ENCODE measurements around the gene WNK3.
"Not testable (repeated sequence)": the region's sequence is repeated elsewhere in the genome, so short reads cannot be mapped to it uniquely, and the experiment has no call there.

WNK3 gene
- 0.31 to 0.51 reads per million in 2 donors for total RNA-seq

- no peak for DNase-seq
Measured at GRCh38 chrX:54357414-54358377, at the start of gene WNK3. Gene WNK3, minus strand, starts transcription at chrX:54358046.

- DNase-seq: no peak
Measured at GRCh38 chrX:54407266-54407665, 49.4 kb upstream of the WNK3 start.

GRCh38 chrX:54397113-54397512 lies 39.3 kb upstream of the WNK3 start:
- DNase-seq: no peak

GRCh38 chrX:54386314-54386713 lies 28.5 kb upstream of the WNK3 start:
- DNase-seq: no peak

GRCh38 chrX:54384661-54385060 lies 26.8 kb upstream of the WNK3 start:
- not testable (repeated sequence) for DNase-seq

GRCh38 chrX:54359408-54359807 lies 1.6 kb upstream of the WNK3 start:
- no peak for DNase-seq

- DNase-seq: no peak
Measured at GRCh38 chrX:54358424-54359211, 772 bp upstream of the WNK3 start.

GRCh38 chrX:54352677-54353076 lies 5.2 kb downstream of the WNK3 start:
- no peak for DNase-seq

GRCh38 chrX:54337383-54337782 lies 20.5 kb downstream of the WNK3 start:
- DNase-seq: not testable (repeated sequence)

GRCh38 chrX:54325077-54325476 lies 32.8 kb downstream of the WNK3 start:
- DNase-seq: no peak

- no peak for DNase-seq
Measured at GRCh38 chrX:54320067-54320466, 37.8 kb downstream of the WNK3 start.

GRCh38 chrX:54306379-54306778 lies 51.5 kb downstream of the WNK3 start:
- DNase-seq: no peak

GRCh38 chrX:54301516-54301915 lies 56.3 kb downstream of the WNK3 start:
- no peak for DNase-seq

- no peak for DNase-seq
Measured at GRCh38 chrX:54294306-54294705, 63.5 kb downstream of the WNK3 start.

GRCh38 chrX:54292755-54293154 lies 65.1 kb downstream of the WNK3 start:
- DNase-seq: no peak

- DNase-seq: no peak
Measured at GRCh38 chrX:54291758-54292157, 66.1 kb downstream of the WNK3 start.

- DNase-seq: no peak
Measured at GRCh38 chrX:54288968-54289367, 68.9 kb downstream of the WNK3 start.

GRCh38 chrX:54288277-54288676 lies 69.6 kb downstream of the WNK3 start:
- DNase-seq: no peak

GRCh38 chrX:54281676-54282075 lies 76.2 kb downstream of the WNK3 start:
- no peak for DNase-seq

GRCh38 chrX:54280466-54280865 lies 77.4 kb downstream of the WNK3 start:
- no peak for DNase-seq

- DNase-seq: no peak
Measured at GRCh38 chrX:54271664-54272063, 86.2 kb downstream of the WNK3 start.

GRCh38 chrX:54248309-54248708 lies 109.5 kb downstream of the WNK3 start:
- DNase-seq: no peak

- DNase-seq: no peak
Measured at GRCh38 chrX:54246866-54247265, 111.0 kb downstream of the WNK3 start.

- DNase-seq: no peak
Measured at GRCh38 chrX:54238588-54238987, 119.3 kb downstream of the WNK3 start.
